Cardiac atrium fibroblast (primary cell): ENCODE results near the gene HSPB3. TPM values are rescaled to one million over a fixed set of nuclear protein-coding genes. Genes with fewer than 3 reads are reported as not detected.

Experiments used
- total RNA-seq: library from RNA; depleted of rRNA; stranded (reverse); fragments of >200 nt; gene quantifications from 2 replicates; pipeline ENCODE4 v1.2.3, GENCODE V29; 2015

Gene HSPB3
- 0.81 TPM in 1 of 2 replicates, not detected in the other for total RNA-seq

DNA sequence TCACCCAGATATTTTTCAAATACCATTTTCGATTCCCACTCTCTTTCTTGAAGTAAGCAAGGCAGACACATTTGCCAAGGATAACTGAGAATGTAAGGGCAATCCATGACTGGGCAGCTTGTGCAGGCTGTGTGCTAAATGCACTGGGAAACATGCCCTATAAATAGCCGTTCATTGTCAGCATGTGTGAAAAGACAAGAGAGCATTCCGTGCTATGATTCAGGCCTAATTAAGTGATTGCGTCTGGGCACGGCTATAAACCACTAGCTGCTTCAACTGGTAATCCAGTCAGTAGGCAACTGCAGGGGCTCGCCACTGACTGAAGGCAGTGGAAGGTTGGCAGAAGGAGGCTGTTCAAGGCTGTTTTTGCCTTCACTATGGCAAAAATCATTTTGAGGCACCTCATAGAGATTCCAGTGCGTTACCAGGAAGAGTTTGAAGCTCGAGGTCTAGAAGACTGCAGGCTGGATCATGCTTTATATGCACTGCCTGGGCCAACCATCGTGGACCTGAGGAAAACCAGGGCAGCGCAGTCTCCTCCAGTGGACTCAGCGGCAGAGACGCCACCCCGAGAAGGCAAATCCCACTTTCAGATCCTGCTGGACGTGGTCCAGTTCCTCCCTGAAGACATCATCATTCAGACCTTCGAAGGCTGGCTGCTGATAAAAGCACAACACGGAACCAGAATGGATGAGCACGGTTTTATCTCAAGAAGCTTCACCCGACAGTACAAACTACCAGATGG is at the start of gene HSPB3:
TSS of gene HSPB3 (plus strand) at position 287 of the 745 bp plus-strand sequence. CDS start at position 378, 91 bp downstream.

Other genes with a start within 250 kb of the HSPB3 start
- 12.0 and 16.2 TPM in 2 replicates for gene ARL15, start 145.1 kb upstream of the HSPB3 start, total RNA-seq
- 35.4 and 46.8 TPM in 2 replicates for gene SNX18, start 62.1 kb downstream of the HSPB3 start, total RNA-seq